H9 (cell line): ENCODE results near the gene USH2A. TPM values are rescaled to one million over a fixed set of nuclear protein-coding genes. Genes with fewer than 3 reads are reported as not detected.

ENCODE experiments used
- DNase-seq: peaks from one replicate; pipeline ENCODE4 v3.0.0-alpha.2; 2017
- H2AFZ ChIP-seq: one replicate; pipeline ENCODE4 v1.6.1; 2013; ENCODE audit warnings: mild to moderate bottlenecking, low read length, control low read depth, moderate library complexity
- H2AK5ac ChIP-seq: 2 replicates; pipeline ENCODE4 v1.6.1; 2013; ENCODE audit warnings: low read length, control low read depth, mixed read lengths; ENCODE audit not compliant: insufficient read length
- H2BK120ac ChIP-seq: one replicate; pipeline ENCODE4 v1.6.1; 2013; ENCODE audit warnings: low read depth, mild to moderate bottlenecking, low read length, control low read depth, inconsistent platforms; ENCODE audit not compliant: poor library complexity, severe bottlenecking
- H2BK12ac ChIP-seq: 2 replicates; pipeline ENCODE4 v1.6.1; 2013; ENCODE audit warnings: low read length, control low read depth, mixed read lengths, low read depth; ENCODE audit not compliant: insufficient read length
- H2BK15ac ChIP-seq: 2 replicates; pipeline ENCODE4 v1.6.1; 2013; ENCODE audit warnings: low read depth, low read length, control low read depth
- H2BK20ac ChIP-seq: one replicate; pipeline ENCODE4 v1.6.1; 2013; ENCODE audit warnings: low read depth, mild to moderate bottlenecking, low read length, control low read depth, inconsistent platforms; ENCODE audit not compliant: poor library complexity, severe bottlenecking
- H2BK5ac ChIP-seq: 2 replicates; pipeline ENCODE4 v1.6.1; 2013; ENCODE audit warnings: low read length, control low read depth, mixed read lengths; ENCODE audit not compliant: insufficient read length
- H3K14ac ChIP-seq: 2 replicates; pipeline ENCODE4 v1.6.1; 2013; ENCODE audit warnings: low read length, control low read depth; ENCODE audit not compliant: insufficient read depth
- H3K18ac ChIP-seq: 2 replicates; pipeline ENCODE4 v1.6.1; 2013; ENCODE audit warnings: low read depth, mild to moderate bottlenecking, mixed read lengths, low read length, control low read depth; ENCODE audit not compliant: insufficient read length
- H3K23ac ChIP-seq: 2 replicates; pipeline ENCODE4 v1.6.1; 2013; ENCODE audit warnings: low read length, control low read depth, mixed read lengths, low read depth; ENCODE audit not compliant: insufficient read length
- H3K23me2 ChIP-seq: 2 replicates; pipeline ENCODE4 v1.6.1; 2013; ENCODE audit warnings: low read depth, mild to moderate bottlenecking, mixed read lengths, low read length, control low read depth; ENCODE audit not compliant: insufficient read length, poor library complexity, severe bottlenecking
- H3K27ac ChIP-seq: 2 replicates; pipeline ENCODE4 v1.5.1; 2013; ENCODE audit warnings: low read length, control low read depth, mixed read lengths, low read depth; ENCODE audit not compliant: insufficient read length
- H3K27me3 ChIP-seq: 2 replicates; pipeline ENCODE4 v1.6.1; 2013; ENCODE audit warnings: low read length, control low read depth, inconsistent platforms; ENCODE audit not compliant: insufficient read depth
- H3K4ac ChIP-seq: 2 replicates; pipeline ENCODE4 v1.6.1; 2013; ENCODE audit warnings: low read depth, mild to moderate bottlenecking, control low read depth, inconsistent platforms, low read length, moderate library complexity
- H3K4me1 ChIP-seq: 2 replicates; pipeline ENCODE4 v1.6.1; 2013; ENCODE audit warnings: low read length, control low read depth, inconsistent platforms; ENCODE audit not compliant: insufficient read depth
- H3K4me2 ChIP-seq: 2 replicates; pipeline ENCODE4 v1.6.1; 2013; ENCODE audit warnings: low read length, control low read depth, mixed read lengths; ENCODE audit not compliant: insufficient read length, insufficient read depth
- H3K56ac ChIP-seq: 2 replicates; pipeline ENCODE4 v1.6.1; 2013; ENCODE audit warnings: low read depth, mild to moderate bottlenecking, mixed read lengths, low read length, control low read depth; ENCODE audit not compliant: insufficient read length
- H3K79me1 ChIP-seq: 2 replicates; pipeline ENCODE4 v1.6.1; 2013; ENCODE audit warnings: low read depth, mild to moderate bottlenecking, moderate library complexity, low read length, control low read depth, inconsistent platforms; ENCODE audit not compliant: insufficient read depth, poor library complexity, severe bottlenecking
- H3K79me2 ChIP-seq: 2 replicates; pipeline ENCODE4 v1.6.1; 2013; ENCODE audit warnings: low read length, control low read depth, inconsistent platforms; ENCODE audit not compliant: insufficient read depth
- H3K9ac ChIP-seq: 2 replicates; pipeline ENCODE4 v1.6.1; 2013; ENCODE audit warnings: low read length, control low read depth, mixed read lengths; ENCODE audit not compliant: insufficient read length; ENCODE audit errors: extremely low read depth
- H3K9me3 ChIP-seq: one replicate; pipeline ENCODE4 v1.6.1; 2013; ENCODE audit warnings: low read depth, low read length, inconsistent platforms; ENCODE audit not compliant: control insufficient read depth
- H3T11ph ChIP-seq: one replicate; pipeline ENCODE4 v1.6.1; 2013; ENCODE audit warnings: mild to moderate bottlenecking, low read length, control low read depth, inconsistent platforms
- H4K20me1 ChIP-seq: one replicate; pipeline ENCODE4 v1.6.1; 2013; ENCODE audit not compliant: control insufficient read depth, insufficient read length, insufficient read depth
- H4K5ac ChIP-seq: 2 replicates; pipeline ENCODE4 v1.6.1; 2013; ENCODE audit warnings: low read depth, mild to moderate bottlenecking, mixed read lengths, low read length, control low read depth; ENCODE audit not compliant: insufficient read length
- H4K8ac ChIP-seq: replicated peaks from 2 replicates; pipeline ENCODE4 v1.6.1; 2013; ENCODE audit warnings: low read length, control low read depth, mixed read lengths, low read depth; ENCODE audit not compliant: insufficient read length
- H4K91ac ChIP-seq: 2 replicates; pipeline ENCODE4 v1.6.1; 2013; ENCODE audit warnings: low read depth, mild to moderate bottlenecking, moderate library complexity, mixed read lengths, low read length, control low read depth; ENCODE audit not compliant: insufficient read length
- H3K27ac Mint-ChIP-seq, 3 experiments: 2 replicates in 2 of 3; 3 replicates in 1 of 3; pipeline ENCODE4 v1.8.0; 2020 to 2021; ENCODE audit warnings: mixed read lengths in 3 of 3, mild to moderate bottlenecking in 1 of 3, moderate library complexity in 1 of 3
- H3K27me3 Mint-ChIP-seq: 2 replicates; pipeline ENCODE4 v1.8.0; 2021; ENCODE audit warnings: low read depth, mild to moderate bottlenecking, moderate library complexity, mixed read lengths
- H3K36me3 Mint-ChIP-seq, 3 experiments: 2 replicates in 2 of 3; 3 replicates in 1 of 3; pipeline ENCODE4 v1.8.0; 2020 to 2021; ENCODE audit warnings: low read depth in 3 of 3, mixed read lengths in 3 of 3; ENCODE audit not compliant: insufficient read depth in 1 of 3
- H3K4me1 Mint-ChIP-seq, 2 experiments: 2 replicates each; pipeline ENCODE4 v1.8.0; 2020; ENCODE audit warnings: mixed read lengths in 2 of 2
- H3K4me3 Mint-ChIP-seq, 2 experiments: 2 replicates in 1 of 2; 3 replicates in 1 of 2; pipeline ENCODE4 v1.8.0; 2020 to 2021; ENCODE audit warnings: mild to moderate bottlenecking in 2 of 2, mixed read lengths in 2 of 2, moderate library complexity in 1 of 2
- H3K9me3 Mint-ChIP-seq, 2 experiments: 2 replicates in 1 of 2; 3 replicates in 1 of 2; pipeline ENCODE4 v1.8.0; 2020; ENCODE audit warnings: mild to moderate bottlenecking in 2 of 2, mixed read lengths in 2 of 2, moderate library complexity in 1 of 2
- CTCF ChIP-seq: fragments of 200-600 bp; sonication (generic); conservative IDR thresholded peaks from 3 replicates; pipeline ENCODE4 v1.8.0; 2021; ENCODE audit warnings: antibody characterized with exemption, mild to moderate bottlenecking
- WGBS: extraction: QIAGEN DNeasy Blood & Tissue Kit; methylation state at CpG from one replicate; pipeline ENCODE4 v1.1.7; 2013; ENCODE audit warnings: missing lambda C conversion rate, low lambda C conversion rate, mixed read lengths; ENCODE audit not compliant: insufficient read length; ENCODE audit errors: extremely low coverage; 5-methylcytosine and 5-hydroxymethylcytosine counted together
- total RNA-seq: library from RNA; stranded (reverse); gene quantifications from 2 replicates; pipeline ENCODE4 v1.2.1, GENCODE V29; 2021

USH2A gene
- total RNA-seq, 1 experiment from 2014 or later = 0.11 TPM

DNA sequence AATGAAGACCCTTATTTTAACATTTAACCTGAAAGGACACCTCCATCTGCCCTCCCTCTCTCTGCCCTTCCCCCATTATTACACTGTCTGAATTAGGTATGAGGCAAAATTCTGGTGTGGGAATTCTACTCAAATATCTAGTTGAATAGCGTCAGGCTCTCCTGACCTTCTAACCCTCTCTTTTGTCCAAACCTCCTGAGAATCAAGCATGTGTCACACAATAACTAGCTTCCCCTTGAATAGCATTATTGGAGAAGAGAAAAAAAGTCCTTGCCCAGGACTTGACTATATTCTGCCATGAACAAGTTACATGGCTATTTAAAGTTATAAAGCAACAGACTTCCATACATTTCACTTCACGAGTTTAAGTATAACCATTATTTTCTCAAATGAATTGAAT lies 35.5 kb downstream of the USH2A start:
- Histone ChIP-seq H3K4me2 (no peak overlapping the region), H3K9me3 (no peaks in the 10 kb centered on the region), H3K9ac (no peak overlapping the region), H4K5ac (no peak overlapping the region), H4K91ac (no peak overlapping the region), H4K20me1 (no peaks in the 10 kb centered on the region), H3K4ac (no peak overlapping the region), H3K27me3 (no peaks in the 10 kb centered on the region), H2BK15ac (no peak overlapping the region), H3K56ac (no peak overlapping the region), H2AFZ (no peak overlapping the region), H3K14ac (no peak overlapping the region), H3K27ac (no peak overlapping the region), H2BK20ac (no peak overlapping the region), H2BK120ac (no peak overlapping the region), H3K79me1 (no peaks in the 10 kb centered on the region), H3K4me1 (no peaks in the 10 kb centered on the region; the same call in 1 of the 2 replicates), H3K23me2 (no peaks in the 10 kb centered on the region), H4K8ac (no peak overlapping the region), H3K23ac (no peak overlapping the region), H2BK12ac (no peak overlapping the region), H3T11ph (no peak overlapping the region), H2BK5ac (no peak overlapping the region), H2AK5ac (no peak overlapping the region), H3K79me2 (no peaks in the 10 kb centered on the region), H3K18ac (no peak overlapping the region)
- DNase-seq = no peak
- no peaks in the 10 kb centered on the region for H3K36me3 Mint-ChIP-seq
- peak overlapping the region in 1 of 3 experiments; percentile 81; a peak in 2 of 7 replicates for H3K27ac Mint-ChIP-seq
- H3K27me3 Mint-ChIP-seq = peaks cover 16% of the 10 kb centered on the region
- WGBS = no CpG with 5 or more reads among the region's 2 CpGs
- no peak for TF ChIP-seq CTCF
- H3K4me1 Mint-ChIP-seq = peaks cover 20 to 25% of the 10 kb centered on the region in 2 experiments
- H3K9me3 Mint-ChIP-seq = no peaks in the 10 kb centered on the region
- H3K4me3 Mint-ChIP-seq = no peak overlapping the region
